ENCODE results near the gene PNN.
"Not testable (repeated sequence)": the region's sequence is repeated elsewhere in the genome, so short reads cannot be mapped to it uniquely, and the experiment has no call there.

The PNN gene

DNA sequence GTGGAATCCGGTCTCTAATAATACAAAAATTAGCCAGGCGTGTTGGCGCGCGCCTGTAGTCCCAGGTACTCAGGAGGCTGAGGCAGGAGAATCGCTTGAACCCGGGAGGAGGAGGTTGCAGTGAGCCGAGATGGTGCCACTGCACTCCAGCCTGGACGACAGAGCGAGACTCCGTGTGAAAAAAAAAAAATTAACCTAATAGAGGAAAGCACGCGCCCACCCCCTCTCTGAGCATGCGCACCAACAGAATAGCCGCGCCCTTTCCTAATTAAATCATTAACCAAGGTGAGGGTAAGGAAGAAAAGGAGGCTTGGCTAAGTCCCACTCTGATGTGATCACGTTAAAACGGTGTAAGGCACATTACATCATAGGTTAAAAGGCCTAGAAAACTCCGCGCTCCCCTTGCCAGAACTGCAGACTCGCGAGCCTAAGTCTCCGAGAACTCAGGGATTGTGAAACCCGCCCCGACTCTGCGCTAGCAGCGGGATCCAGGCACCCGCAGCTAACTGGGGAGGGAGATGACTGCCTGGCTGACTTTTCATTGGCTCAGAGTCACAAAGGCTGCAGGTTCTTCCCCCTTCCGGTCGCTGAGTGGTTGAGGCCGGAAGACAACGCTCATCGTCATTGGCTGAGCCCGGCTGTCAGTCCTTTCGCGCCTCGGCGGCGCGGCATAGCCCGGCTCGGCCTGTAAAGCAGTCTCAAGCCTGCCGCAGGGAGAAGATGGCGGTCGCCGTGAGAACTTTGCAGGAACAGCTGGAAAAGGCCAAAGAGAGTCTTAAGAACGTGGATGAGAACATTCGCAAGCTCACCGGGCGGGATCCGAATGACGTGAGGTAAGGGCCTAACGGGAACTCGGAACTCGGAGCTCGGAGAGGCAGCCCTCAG is at the start of gene PNN:
Gene PNN (plus strand): TSS at position 695 of the 885 bp plus-strand sequence. CDS start 26 bp downstream, at position 721.
- peak; percentile 100 for DNase-seq (ENCODE audit: low read depth)

DNA sequence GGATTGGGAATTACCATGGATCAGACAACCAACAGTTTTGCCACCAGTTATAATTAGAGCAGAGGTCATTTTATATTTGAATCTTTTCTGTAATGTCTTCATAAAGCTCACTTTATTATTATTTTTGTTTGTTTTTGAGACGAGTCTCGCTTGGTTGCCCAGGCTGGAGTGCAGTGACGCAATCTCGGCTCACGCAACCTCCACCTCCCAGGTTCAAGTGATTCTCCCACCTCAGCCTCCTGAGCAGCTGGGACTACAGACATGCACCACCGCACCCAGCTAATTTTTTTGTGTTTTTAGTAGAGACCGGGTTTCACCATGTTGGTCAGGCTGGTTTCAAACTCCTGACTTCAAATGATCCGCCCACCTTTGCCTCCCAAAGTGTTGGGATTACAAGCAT is 37.2 kb upstream of the PNN start:
- DNase-seq (ENCODE audit: low read depth): not testable (repeated sequence)

DNA sequence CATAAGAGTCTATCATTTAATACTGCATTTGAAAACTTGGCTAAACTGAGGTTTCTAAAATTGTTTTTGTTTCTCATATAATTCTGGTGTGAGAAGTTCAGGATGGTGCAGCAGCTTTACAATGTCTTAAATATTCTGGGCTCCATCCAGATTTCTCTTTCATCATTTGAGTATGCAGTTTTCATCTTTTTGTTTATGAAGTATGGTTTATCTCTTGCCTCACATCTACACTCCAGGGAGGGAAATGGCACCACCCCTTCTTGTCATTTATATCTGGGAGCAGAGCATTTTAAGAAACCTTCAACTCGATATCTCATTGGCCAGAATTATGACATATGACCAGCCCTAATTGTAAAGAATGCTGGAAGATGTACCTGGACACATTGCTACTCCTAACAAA is 36.6 kb upstream of the PNN start:
- DNase-seq (ENCODE audit: low read depth): no peak

DNA sequence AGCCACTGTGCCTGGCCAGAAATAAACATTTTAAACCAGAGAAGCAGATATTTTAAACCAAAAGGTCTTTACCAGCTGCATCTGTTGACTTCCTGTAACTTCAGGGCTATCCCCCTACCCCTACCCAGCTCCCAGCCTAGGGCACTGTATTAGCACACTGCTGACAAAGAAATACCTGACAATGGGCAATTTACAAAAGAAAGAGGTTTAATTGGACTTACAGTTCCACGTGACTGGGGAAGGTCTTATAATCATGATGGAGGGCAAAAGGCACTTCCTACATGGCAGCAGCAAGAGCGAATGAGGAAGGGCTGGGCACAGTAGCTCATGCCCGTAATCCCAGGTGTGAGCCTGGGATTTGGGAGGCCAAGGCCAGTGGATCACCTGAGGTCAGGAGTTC is 34.9 kb upstream of the PNN start:
- no peak for DNase-seq (ENCODE audit: low read depth)

DNA sequence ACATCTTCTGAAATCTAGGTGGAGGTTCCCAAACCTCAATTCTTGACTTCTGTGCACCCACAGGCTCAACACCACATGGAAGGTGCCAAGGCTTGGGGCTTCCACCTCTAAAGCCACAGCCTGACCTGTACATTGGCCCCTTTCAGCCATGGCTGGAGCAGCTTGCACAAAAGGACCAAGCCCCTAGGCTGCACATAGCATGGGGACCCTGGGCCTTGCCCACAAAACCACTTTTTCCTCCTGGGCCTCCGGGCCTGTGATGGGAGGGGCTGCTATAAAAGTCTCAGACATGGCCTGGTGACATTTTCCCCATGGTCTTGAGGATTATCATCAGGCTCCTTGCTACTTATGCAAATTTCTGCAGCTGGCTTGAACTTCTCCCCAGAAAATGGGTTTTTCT is 33.4 kb upstream of the PNN start:
- DNase-seq (ENCODE audit: low read depth): not testable (repeated sequence)

DNA sequence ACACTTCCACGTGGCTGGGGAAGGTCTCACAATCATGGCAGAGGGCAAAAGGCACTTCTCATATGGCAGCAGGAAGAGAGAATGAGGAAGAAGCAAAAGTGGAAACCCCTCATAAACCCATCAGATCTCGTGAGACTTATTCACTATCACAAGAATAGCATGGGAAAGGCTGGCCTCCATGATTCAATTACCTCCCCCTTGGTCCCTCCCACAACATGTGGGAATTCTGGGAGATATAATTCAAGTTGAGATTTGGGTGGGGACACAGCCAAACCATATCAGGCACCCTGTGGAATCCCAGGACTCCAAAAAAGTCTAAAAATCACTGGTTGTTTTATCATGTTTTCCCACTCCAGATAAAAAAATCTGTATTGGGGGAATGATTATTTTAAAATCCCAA is 31.8 kb upstream of the PNN start:
- not testable (repeated sequence) for DNase-seq (ENCODE audit: low read depth)

DNA sequence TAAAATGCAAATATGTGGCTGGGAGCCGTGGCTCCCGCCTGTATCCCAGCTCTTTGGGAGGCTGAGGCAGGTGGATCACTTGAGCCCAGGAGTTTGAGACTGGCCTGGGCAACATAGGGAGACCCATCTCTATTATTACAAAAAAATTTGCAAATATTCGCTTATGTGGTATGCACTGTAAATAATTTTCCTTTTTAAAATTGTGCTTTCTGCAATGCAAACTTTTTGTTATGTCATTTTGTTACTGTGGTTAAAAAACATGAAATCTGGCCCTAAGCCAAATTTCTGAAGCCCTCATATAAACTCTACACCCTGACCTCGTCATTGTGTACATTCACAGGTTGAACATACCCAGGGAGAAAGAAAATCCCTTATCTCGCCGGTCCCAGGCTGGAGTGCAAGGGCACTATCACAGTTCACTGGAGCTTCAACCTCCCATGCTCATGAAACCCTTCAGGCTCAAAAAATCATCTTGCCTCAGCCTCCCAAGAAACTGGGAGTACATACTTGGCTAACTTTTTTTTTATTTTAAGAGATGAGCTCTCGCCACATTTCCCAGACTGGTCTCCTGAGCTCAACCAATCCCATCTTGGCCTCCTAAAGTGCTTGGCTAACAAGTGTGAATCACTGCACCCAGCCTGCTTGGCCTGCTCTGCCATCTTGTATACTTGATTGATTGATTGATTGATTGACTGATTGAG is 29.6 kb upstream of the PNN start:
- DNase-seq (ENCODE audit: low read depth): no peak

DNA sequence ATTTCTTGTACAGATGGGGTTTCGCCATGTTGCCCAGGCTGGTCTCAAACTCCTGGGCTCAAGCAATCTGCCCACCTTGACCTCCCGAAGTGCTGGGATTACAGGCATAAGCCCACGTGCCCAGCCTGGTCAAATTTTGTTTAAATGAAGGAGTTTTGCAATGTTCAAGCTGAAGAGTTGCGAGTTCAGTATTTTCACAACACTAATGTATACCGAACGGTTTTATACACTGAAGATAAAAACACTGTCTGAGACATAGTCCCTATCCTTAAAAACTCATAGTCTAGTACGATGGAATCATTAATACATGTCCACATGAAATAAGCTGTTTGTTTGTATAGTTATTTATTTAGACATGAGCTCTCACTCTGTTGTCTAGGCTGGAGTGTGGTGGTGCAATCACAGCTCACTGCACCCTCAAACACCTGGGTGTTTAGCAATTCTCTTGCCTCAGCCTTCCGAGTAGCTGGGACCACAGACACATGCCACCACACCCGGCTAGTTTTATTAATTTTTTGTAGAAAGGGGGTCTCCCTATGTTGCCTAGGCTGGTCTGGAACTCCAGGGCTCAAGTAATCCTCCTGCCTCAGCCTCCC is 20.4 kb upstream of the PNN start:
- DNase-seq (ENCODE audit: low read depth): no peak

DNA sequence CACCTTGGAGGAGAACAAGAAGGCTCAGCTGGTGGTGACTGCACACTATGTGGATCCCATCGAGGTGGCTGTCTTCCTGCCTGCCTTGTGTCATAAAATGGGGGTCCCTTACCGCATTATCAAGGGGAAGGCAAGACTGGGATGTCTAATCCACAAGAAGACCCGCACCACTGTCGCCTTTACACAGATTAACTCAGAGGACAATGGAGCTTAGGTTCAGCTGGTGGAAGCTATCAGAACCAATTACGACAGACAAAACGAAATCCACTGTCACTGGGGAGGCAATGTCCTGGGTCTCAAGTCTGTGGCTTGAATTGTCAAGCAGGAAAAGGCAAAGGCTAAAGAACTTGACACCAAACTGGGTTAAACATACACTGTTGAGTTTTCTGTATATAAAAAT is 17.6 kb upstream of the PNN start:
- no peak for DNase-seq (ENCODE audit: low read depth)

DNA sequence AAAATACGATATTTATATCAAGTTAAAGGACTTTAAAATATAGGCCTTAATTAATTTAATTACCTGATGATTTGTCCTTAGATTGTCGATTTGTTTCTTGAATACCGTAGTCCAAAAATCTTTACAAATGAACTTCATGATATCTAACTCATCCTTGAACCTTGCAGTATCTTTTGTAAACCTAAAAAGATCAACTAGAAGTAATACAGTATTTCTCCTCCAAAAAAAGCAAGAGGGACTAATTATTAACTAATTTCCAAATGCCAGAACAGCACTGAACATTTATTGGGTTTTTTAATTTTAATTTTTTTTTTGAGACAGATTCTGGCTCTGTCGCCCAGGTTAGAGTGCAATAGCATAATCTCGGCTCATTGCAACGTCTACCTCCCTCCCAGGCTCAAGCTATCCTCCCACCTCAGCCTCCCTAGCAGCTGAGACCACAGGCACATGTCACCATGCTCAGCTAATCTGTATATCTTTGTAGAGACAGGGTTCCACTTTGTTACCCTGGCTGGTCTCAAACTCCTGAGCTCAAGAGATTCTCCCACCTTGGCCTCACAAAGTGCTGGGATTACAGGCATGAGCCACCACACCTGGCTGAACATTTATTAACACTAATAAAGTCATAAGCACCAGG is 16.7 kb upstream of the PNN start:
- no peak for DNase-seq (ENCODE audit: low read depth)

DNA sequence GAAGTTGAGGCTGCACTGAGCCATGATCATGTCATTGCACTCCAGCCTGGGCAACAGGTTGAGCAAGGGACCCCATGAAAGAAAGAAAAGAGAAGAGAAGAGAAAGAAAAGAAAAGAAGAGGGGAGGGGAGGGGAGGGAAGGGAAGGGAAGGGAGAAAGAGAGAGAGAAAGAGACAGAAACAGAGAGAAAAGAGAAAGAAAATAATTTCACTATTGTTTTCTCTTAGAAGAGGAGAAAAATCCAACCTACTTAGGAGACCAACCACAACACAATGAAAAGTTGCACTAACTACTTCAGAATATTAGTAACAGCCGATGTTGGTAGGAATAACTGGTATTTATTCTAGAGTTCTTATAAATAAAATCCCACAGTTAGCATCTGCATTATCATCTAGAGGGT is 14.6 kb upstream of the PNN start:
- no peak for DNase-seq (ENCODE audit: low read depth)

DNA sequence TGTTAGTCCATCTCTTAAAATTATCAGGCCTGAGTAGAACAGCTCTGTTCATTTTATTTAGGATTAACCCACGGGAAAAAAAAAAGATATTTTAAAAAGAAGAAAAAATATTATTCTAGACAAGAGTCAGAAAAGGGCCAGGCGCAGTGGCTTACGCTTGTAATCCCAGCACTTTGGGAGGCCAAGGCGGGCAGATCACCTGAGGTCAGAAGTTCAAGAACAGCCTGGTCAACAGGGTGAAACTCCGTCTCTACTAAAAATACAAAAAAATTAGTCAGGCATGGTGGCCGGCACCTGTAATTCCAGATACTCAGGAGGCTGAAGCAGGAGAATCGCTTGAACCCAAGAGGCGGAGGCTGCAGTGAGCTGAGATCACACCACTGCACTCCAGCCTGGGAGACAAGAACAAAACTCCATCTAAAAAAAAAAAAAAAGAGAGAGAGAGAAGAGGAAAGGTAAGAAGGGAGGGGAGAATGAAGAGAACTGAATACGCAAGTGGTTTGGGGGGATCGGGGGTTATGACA is 7.2 kb upstream of the PNN start:
- DNase-seq (ENCODE audit: low read depth): not testable (repeated sequence)

DNA sequence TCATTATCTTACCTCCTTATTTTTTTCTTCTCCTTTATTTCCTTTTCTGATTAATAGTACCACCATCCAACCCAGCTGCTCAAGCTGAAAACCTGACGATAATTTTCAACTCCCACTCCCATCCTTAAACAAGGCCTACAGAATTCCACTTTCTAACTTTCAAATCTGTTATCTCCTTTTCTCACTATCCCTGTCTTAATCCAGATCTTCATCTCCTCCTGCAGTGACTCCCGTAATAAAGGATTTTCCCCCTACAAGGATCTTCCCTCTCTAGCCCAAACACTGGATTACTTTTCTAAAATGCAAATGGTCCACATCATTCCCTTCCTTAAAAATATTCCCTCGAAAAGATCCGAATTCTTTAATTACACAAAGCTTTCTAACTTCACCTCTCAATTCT is 6.5 kb upstream of the PNN start:
- no peak for DNase-seq (ENCODE audit: low read depth)

DNA sequence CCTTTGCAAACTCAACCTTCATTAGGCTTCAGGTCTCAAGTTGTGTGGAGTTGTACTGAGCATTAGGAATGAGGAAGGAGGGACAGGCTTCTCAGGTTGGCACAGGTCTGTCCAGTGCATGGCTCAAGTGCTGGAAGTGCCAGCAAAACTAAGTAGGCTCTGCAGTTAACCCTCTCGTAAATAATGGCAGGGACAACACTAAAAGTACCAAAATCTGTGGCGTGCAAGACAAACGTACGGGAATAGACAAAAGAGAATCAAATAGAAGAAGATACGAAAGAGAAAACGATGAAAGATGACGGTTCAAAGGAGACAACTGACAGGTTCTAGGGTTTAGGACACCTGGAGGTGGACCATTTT is 5.5 kb upstream of the PNN start:
- DNase-seq (ENCODE audit: low read depth): peak; percentile 20

DNA sequence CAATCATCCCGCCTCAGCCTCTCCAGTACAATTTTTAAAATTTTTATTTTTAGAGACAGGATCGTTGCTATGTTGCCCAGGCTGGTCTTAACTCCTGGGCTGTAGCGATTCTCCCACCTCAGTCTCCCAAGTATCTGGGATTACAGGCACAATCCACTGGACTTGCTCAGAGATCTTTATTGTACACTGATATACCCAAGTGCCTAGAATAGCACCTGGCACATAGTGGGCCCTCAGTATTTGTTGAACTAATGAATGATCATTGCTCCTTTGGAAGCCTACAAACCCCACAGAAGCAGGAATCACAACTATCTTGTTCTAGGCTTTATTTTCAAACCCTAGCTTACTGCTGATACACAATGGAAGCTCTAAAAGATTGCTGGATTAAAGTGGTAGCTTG is 1.9 kb upstream of the PNN start:
- DNase-seq (ENCODE audit: low read depth): no peak

DNA sequence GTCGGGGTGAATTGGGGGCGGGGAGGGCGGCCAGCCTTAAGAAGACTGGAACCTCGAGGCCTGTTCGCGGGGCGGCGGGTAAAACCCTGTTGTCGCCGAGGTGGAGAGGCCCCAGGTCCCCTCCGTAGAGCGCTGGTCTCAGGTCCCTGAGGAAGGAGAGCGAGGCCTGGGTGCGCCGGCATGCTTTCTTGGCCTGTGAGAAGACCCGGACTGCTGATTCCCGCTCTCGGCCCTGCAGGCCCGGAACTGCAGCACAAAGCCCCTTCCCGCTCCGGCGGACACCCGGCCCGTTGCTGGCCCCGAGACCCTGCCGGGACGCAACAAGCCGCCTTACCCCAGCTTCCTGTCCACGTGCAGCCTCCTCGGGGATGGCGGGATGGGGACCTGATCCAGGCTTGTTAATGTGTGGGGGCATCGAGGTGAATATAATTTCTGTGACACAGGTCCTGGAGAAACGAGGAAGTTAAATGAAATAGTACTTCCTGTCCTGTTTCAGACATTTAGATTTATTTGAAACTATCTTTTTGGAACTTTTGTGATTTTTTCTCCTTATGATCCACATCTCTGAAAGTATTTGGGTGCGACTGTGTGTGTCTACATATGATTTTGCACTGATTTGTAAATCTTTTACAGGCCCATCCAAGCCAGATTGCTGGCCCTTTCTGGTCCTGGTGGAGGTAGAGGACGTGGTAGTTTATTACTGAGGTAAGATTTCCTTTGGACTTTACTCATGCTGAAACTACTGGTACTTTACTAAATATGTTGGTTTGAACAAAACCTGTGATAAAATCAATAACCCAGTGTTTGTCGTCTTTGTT is 600 bp downstream of the PNN start:
- DNase-seq (ENCODE audit: low read depth): peak; percentile 49

DNA sequence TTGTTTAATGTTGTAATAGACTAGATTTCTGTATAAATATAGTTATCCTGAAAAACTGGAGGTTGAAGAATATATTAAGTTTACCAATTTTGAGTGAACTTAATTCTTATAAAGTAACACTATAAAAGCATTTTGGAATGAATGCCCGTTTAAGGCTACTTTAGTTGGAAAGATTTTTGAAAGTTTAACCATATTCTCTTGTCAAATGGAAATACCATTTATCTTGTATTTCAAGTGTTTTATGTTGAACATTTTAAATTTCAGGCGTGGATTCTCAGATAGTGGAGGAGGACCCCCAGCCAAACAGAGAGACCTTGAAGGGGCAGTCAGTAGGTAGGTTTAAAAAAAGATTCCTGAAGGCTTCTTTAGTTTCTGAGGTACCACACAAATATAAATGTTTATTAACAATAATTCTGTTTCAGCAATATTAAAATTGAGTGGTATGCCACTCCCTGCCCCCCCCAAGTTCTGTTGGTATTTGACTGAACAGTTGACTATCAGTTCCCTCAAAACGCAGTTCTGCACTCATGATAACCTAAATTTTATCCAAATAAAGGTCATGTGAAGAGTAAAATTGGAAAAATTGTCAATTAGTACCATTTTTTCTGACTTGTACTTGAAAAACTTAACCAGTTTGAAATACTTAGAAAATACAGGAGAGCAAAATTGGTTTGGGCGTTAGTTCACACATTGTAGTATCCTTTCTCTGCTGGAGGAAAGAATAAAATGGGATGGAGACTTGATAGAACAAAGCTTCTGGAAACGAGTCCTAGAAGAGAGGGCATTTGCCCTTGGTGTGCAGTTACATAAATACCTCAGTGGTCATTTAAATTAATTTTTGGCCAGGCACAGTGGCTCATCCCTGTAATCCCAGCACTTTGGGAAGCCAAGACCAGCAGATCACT is 1.5 kb downstream of the PNN start:
- DNase-seq (ENCODE audit: low read depth): no peak

DNA sequence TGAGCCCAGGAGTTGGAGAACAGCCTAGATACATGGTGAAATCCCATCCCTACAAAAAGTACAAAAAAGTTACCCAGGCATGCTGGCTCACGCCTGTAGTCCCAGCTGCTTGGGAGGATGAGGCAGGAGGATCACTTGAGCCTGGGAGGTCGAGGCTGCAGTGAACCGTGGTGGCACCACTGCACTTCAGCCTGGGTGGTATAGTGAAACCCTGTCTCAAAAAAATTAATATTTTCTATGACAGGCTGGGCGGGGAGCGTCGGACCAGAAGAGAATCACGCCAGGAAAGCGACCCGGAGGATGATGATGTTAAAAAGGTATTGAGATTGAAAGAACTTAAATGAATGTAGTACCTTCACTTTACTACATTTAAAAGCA is 2.1 kb downstream of the PNN start:
- DNase-seq (ENCODE audit: low read depth): no peak

DNA sequence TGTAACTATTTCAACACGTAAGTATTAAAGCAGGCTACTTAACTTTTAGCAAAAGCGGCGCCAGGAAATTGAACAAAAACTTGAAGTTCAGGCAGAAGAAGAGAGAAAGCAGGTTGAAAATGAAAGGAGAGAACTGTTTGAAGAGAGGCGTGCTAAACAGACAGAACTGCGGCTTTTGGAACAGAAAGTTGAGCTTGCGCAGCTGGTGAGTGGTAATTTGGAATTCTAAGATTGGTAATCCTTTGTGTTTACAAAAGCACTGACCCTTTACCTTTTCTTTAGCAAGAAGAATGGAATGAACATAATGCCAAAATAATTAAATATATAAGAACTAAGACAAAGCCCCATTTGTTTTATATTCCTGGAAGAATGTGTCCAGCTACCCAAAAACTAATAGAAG is 4.0 kb downstream of the PNN start:
- DNase-seq (ENCODE audit: low read depth): no peak

DNA sequence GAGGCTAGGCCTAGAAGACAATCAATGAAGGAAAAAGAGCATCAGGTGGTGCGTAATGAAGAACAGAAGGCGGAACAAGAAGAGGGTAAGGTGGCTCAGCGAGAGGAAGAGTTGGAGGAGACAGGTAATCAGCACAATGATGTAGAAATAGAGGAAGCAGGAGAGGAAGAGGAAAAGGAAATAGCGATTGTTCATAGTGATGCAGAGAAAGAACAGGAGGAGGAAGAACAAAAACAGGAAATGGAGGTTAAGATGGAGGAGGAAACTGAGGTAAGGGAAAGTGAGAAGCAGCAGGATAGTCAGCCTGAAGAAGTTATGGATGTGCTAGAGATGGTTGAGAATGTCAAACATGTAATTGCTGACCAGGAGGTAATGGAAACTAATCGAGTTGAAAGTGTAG is 5.5 kb downstream of the PNN start:
- no peak for DNase-seq (ENCODE audit: low read depth)
